Thyroid gland (tissue), 4 donors: ENCODE data around the gene MVB12B.

Experiments
- CTCF ChIP-seq, 6 experiments: fragments of 200-600 bp in 3 of 6; fragments of 450-650 bp in 3 of 6; sonication (generic) in 3 of 6; IDR thresholded peaks; one replicate each; pipeline ENCODE4 v1.5.1; 2016 to 2019; ENCODE audit warnings: antibody characterized with exemption in 6 of 6, mild to moderate bottlenecking in 2 of 6, inconsistent platforms in 1 of 6, moderate library complexity in 1 of 6
- POLR2A ChIP-seq, 2 donors: fragments of 450-650 bp; IDR thresholded peaks; one replicate each; pipeline ENCODE4 v1.6.1; 2017; ENCODE audit warnings: antibody characterized with exemption in 2 of 2, mild to moderate bottlenecking in 2 of 2, moderate library complexity in 1 of 2

- no peak for TF ChIP-seq CTCF (IDR thresholded peaks at IDR 0.05)
- no peak for TF ChIP-seq POLR2A (IDR thresholded peaks at IDR 0.05)
Observed at GRCh38 chr9:126536131-126536530, 209.5 kb downstream of the MVB12B start.
